ENCODE results near the gene TBC1D14. TPM values are rescaled to one million over a fixed set of nuclear protein-coding genes. Genes with fewer than 3 reads are reported as not detected.

Gene TBC1D14
- total RNA-seq, 1 experiment from 2014 or later: 54.0 TPM

GRCh38 chr4:6983544-6984142, 74.0 kb downstream of the TBC1D14 start:
- intact Hi-C loops (cut with micrococcal nuclease; ENCODE audit: unreplicated experiment): loop anchor here (10.0 kb wide), 1 partner anchor 279 kb away; the partner anchor contains the start of gene MRFAP1L1
- Histone ChIP-seq H3K27me3 (replicated peaks; ENCODE audit: control insufficient read depth, insufficient read depth, low read length) (no peaks in the 10 kb centered on the region), H3K4me1 (peaks cover 29% of the 10 kb centered on the region), H3K36me3 (ENCODE audit: control insufficient read depth, insufficient read depth, low read length) (no peaks in the 10 kb centered on the region), H3K4me3 (ENCODE audit: low read depth, low read length) (no peak overlapping the region), H3K9me3 (no peaks in the 10 kb centered on the region)
- Mint-ChIP-seq H3K36me3 (ENCODE audit: insufficient read depth, unreplicated experiment) (peaks cover 26% of the 10 kb centered on the region), H3K27ac (ENCODE audit: unreplicated experiment) (no peak overlapping the region), H3K27me3 (ENCODE audit: insufficient read depth, unreplicated experiment) (no peaks in the 10 kb centered on the region), H3K4me1 (ENCODE audit: low read depth, unreplicated experiment) (peaks cover 13% of the 10 kb centered on the region), H3K4me3 (ENCODE audit: unreplicated experiment) (no peak overlapping the region), H3K9me3 (ENCODE audit: unreplicated experiment) (no peaks in the 10 kb centered on the region)
- ChIA-PET CTCF (interaction anchor here (0.5 to 1.3 kb wide), 2 partner anchors 9 to 111 kb away, joined by 3 to 5 read pairs; no protein-coding TSS in a partner anchor), POLR2A (interaction anchor here (0.5 kb wide), 1 partner anchor 74 kb away, joined by 4 read pairs; the partner anchor contains the start of gene TBC1D14)
- no TSS peak for BruUV-seq (replicated peaks)
- no peak for DNase-seq
- no peak for TF ChIP-seq CTCF (IDR thresholded peaks at IDR 0.05; ENCODE audit: insufficient read depth in 1 of 2, low read depth in 1 of 2, low read length in 1 of 2, severe bottlenecking in 1 of 2, unreplicated experiment in 1 of 2)

DNA sequence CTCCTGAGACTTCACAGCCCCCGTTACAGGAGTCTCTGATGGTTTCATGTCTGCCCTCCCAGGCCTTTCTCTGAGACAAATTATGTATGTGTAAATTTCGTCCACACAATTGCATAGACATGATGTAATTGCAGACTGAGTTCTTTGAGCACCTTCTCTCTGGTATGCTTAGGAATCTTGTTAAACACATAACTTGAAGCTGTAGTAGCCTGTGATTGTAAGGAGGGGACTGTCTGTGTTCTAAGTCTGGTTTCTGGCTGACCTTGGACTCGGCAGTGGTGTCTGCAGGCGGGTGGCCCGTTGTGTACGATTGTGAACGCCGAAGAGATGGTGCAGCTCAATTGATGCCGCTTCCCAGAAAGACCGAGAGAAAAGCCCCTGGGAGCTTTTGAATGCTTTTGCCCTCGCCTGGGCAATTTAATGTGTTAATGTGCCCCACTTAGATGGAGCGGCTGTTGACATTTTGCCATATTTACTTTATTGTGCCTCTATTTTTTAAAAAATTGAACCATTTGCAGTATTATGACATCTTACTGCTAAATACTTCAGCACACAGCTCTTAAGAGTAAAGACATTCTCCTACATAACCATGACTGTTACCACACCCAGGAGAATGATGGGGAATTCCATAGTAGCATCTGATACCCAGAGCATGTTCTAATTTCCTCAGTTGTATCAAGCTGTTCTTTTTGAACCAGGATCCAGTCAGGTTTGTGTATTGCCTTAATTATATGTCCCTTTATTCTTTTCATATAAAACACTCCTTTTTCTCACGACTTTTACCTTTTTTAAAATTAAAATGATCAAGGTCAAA, 75.2 kb downstream of the TBC1D14 start:
- H3K36me3 ChIP-seq (ENCODE audit: control insufficient read depth, insufficient read depth, low read length): no peaks in the 10 kb centered on the region
- Mint-ChIP-seq H3K4me3 (ENCODE audit: unreplicated experiment) (peak overlapping the region; percentile 84), H3K4me1 (ENCODE audit: low read depth, unreplicated experiment) (peaks cover 24% of the 10 kb centered on the region), H3K9me3 (ENCODE audit: unreplicated experiment) (no peaks in the 10 kb centered on the region), H3K27ac (ENCODE audit: unreplicated experiment) (no peak overlapping the region), H3K36me3 (ENCODE audit: insufficient read depth, unreplicated experiment) (peaks cover 29% of the 10 kb centered on the region), H3K27me3 (ENCODE audit: insufficient read depth, unreplicated experiment) (no peaks in the 10 kb centered on the region)
- intact Hi-C loops (cut with micrococcal nuclease; ENCODE audit: unreplicated experiment): loop anchor here (10.0 kb wide), 1 partner anchor 280 kb away; the partner anchor contains the start of gene MRFAP1L1
- no peak for DNase-seq
- H3K4me3 ChIP-seq (ENCODE audit: low read depth, low read length): no peak overlapping the region
- CTCF ChIA-PET: interaction anchor here (0.6 to 0.8 kb wide), 2 partner anchors 50 to 86 kb away, joined by 3 read pairs; no protein-coding TSS in a partner anchor
- POLR2A ChIA-PET: no interaction called here
- no peaks in the 10 kb centered on the region for H3K27me3 ChIP-seq (replicated peaks; ENCODE audit: control insufficient read depth, insufficient read depth, low read length)
- no TSS peak for BruUV-seq (replicated peaks)
- H3K4me1 ChIP-seq: peaks cover 29% of the 10 kb centered on the region
- no peak for TF ChIP-seq CTCF (IDR thresholded peaks at IDR 0.05; ENCODE audit: insufficient read depth in 1 of 2, low read depth in 1 of 2, low read length in 1 of 2, severe bottlenecking in 1 of 2, unreplicated experiment in 1 of 2)
- no peaks in the 10 kb centered on the region for H3K9me3 ChIP-seq

DNA sequence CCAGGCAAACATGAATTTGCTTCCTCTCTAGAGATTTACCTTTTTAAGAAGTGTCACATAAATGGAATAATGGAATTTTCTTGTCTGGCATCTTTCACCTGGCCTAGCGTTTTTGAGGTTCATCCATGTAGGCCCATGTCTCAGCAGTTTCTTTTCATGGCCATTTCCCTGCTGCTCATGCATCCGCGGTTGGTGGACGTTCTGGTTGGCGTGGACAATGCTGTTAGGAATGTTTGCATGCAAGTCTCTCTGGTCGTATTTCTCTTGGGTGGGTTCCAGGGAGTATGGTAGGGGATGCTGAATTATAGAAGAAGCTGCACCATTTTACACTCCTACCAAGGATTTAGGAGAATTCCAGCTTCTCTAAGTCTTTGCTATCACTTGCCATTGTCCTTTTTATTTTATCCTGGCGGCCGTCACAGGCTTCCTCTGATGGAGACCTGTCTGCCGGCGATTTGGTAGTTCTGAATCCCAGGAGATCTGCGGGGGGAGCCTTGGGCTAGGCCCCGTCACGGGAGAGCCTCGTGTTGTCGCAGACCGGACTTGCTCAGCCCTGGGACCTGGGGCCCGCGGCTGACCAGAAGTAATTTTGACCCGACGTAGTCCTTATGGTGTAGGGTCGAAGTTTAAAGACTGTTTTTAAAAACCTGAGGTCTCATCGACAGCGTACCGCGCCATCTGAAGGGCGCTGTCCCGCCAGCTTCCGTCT, 76.6 kb downstream of the TBC1D14 start:
- Histone ChIP-seq H3K4me1 (peaks cover 29% of the 10 kb centered on the region), H3K27me3 (replicated peaks; ENCODE audit: control insufficient read depth, insufficient read depth, low read length) (no peaks in the 10 kb centered on the region), H3K36me3 (ENCODE audit: control insufficient read depth, insufficient read depth, low read length) (no peaks in the 10 kb centered on the region), H3K4me3 (ENCODE audit: low read depth, low read length) (peak overlapping the region; percentile 63), H3K9me3 (no peaks in the 10 kb centered on the region)
- Mint-ChIP-seq H3K27ac (ENCODE audit: unreplicated experiment) (peak overlapping the region; percentile 56), H3K27me3 (ENCODE audit: insufficient read depth, unreplicated experiment) (no peaks in the 10 kb centered on the region), H3K4me3 (ENCODE audit: unreplicated experiment) (peak overlapping the region; percentile 84), H3K36me3 (ENCODE audit: insufficient read depth, unreplicated experiment) (peaks cover 27% of the 10 kb centered on the region), H3K4me1 (ENCODE audit: low read depth, unreplicated experiment) (peaks cover 24% of the 10 kb centered on the region), H3K9me3 (ENCODE audit: unreplicated experiment) (no peaks in the 10 kb centered on the region)
- DNase-seq: no peak
- intact Hi-C loops (cut with micrococcal nuclease; ENCODE audit: unreplicated experiment): loop anchor here (1.0 to 10.0 kb wide), 5 partner anchors 12 to 281 kb away; partner anchors contain the start of genes GRPEL1 and MRFAP1L1
- POLR2A ChIA-PET: interaction anchor here (1.0 to 1.2 kb wide), 3 partner anchors 32 to 81 kb away, joined by 3 read pairs; partner anchors contain the start of gene TBC1D14
- no peak for TF ChIP-seq CTCF (IDR thresholded peaks at IDR 0.05; ENCODE audit: insufficient read depth in 1 of 2, low read depth in 1 of 2, low read length in 1 of 2, severe bottlenecking in 1 of 2, unreplicated experiment in 1 of 2)
- BruUV-seq (replicated peaks): TSS peak; percentile 77
- CTCF ChIA-PET: interaction anchor here (0.9 to 1.6 kb wide), 5 partner anchors 12 to 69 kb away, joined by 4 to 6 read pairs (median 4); partner anchors contain the start of gene TADA2B
